NCI-H1436 (cell line): ENCODE data around the gene EPM2A.
"Not testable (repeated sequence)": the region's sequence is repeated elsewhere in the genome, so short reads cannot be mapped to it uniquely, and the experiment has no call there.

Experiments used
- DNase-seq: peaks from one replicate; lab custom pipeline; 2025; lab: John Stamatoyannopoulos, UW

Gene EPM2A

DNA sequence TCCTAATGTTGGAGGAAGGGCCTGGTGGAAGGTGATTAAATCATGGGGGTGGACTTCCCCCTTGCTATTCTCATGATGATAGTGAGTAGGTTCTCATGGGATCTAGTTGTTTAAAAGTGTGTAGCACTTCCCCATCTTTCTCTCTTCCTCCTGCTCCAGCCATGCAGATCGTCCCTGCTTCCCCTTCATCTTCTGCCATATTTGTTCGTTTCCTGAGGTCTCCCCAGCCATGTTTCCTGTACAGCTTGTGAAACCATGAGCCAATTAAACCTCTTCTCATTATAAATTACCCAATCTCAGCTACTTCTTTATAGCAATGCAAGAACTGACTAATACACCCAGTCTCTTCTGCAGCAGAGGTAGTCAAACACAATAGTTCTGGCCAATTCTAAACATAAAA lies 5.4 kb downstream of the EPM2A start:
- DNase-seq: no peak

- DNase-seq: no peak
Observed at GRCh38 chr6:145728444-145729385, 6.6 kb downstream of the EPM2A start.

GRCh38 chr6:145727817-145728388 lies 7.4 kb downstream of the EPM2A start:
- no peak for DNase-seq

- DNase-seq: no peak
Observed at GRCh38 chr6:145725570-145725969, 9.8 kb downstream of the EPM2A start.

DNA sequence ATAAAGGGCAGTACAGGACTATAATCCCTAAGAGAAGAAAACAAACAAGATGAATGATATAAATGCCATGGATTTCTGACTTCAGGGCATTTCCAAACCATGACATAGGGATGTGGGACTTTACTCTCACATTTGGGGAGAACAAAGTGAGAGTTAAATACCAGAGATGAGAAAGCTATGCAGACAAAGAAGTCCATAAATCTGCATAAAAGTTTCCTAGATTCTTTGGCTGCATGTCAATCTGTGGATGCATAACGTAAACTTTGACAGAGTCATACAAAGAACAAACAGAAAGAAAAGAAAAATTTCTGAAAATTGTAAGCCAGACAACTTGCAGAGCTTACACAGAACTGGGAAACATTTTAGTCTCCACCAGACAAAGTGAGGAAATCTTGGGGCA lies 11.7 kb downstream of the EPM2A start:
- no peak for DNase-seq

- DNase-seq: no peak
Observed at GRCh38 chr6:145722190-145722589, 13.1 kb downstream of the EPM2A start.

- no peak for DNase-seq
Observed at GRCh38 chr6:145721144-145721543, 14.2 kb downstream of the EPM2A start.

- no peak for DNase-seq
Observed at GRCh38 chr6:145715426-145715825, 19.9 kb downstream of the EPM2A start.

GRCh38 chr6:145714731-145715130 lies 20.6 kb downstream of the EPM2A start:
- DNase-seq: no peak

DNA sequence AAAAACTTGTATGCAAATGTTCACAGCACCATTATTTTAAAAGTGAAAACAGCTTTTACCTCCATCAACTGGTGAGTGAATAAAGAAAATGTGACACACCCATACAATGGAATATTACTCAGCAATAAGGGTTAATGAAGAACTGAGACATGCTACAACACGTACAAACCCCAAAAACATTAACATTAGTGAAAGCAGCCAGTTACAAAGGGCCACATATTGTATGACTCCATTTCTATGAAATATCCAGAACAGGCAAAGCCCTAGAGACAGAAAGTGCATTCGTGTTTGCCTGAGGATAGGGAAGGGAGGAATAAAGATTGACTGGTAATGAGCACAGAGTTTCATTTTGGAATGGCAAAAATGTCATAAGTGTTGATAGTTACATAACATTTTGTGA lies 21.5 kb downstream of the EPM2A start:
- no peak for DNase-seq

- no peak for DNase-seq
Observed at GRCh38 chr6:145711372-145711771, 23.9 kb downstream of the EPM2A start.

DNA sequence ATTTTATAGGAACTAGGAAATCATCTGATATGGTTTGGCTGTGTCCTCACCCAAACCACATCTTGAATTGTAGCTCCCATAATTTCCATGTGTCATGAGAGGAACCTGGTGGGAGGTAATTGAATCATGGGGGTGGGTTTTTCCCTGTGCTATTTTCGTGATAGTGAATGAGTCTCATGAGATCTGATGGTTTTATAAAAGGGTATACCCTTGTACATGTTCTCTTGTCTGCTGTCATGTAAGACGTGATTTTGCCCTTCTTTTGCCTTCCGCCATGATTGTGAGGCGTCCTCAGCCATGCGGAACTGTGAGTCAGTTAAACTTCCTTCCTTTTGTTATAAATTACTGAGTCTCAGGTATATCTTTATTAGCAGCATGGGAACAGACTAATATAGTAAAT lies 27.9 kb downstream of the EPM2A start:
- no peak for DNase-seq

DNA sequence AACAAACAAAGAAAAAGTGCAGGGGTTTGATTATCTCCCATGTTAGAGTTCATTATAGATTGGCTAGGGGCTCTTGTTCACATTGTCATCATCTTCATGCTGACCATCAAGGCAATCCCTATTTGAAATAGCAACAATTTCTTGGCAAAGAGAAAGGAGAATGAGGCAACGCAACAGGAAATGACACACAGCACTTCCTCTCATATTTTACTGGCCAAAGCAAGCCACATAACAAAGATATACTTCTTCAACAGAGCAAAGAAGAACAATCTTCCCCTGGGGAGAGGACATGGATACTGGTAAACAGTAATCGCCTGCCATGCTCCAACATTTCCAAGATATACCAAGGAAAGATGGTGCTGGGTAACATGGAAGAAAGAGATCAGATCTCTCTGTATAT lies 29.8 kb downstream of the EPM2A start:
- no peak for DNase-seq

DNA sequence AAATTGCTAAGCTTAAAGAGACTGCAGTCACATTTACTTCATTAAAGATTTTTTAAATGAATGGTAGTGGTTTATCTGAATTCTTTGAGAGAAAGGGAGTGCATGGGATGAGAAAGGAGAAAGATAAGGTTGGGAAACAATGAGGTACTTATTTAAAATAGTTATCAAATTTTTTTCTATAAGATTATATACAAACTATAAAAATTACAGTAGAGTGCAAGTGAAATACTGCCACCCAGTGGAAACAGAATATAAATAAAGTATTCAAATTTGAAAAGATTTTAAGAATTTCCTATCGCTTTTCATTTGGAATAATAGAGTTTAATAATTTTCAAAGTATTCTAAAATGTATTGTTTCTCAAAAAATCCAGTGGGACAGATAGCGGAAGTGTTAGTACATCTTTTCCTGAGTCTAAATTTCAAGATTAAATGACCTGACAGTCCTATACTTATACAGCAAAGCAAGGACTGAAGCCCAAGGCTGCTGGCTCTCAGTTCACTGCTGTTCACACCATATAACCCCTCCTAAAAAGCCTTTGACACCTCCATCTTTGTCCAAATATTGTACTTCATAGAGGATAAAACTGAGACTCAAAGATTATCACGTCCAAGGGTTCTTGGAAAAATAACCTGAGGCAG lies 31.1 kb downstream of the EPM2A start:
- DNase-seq: peak; percentile 6

- no peak for DNase-seq
Observed at GRCh38 chr6:145699462-145699861, 35.9 kb downstream of the EPM2A start.

DNA sequence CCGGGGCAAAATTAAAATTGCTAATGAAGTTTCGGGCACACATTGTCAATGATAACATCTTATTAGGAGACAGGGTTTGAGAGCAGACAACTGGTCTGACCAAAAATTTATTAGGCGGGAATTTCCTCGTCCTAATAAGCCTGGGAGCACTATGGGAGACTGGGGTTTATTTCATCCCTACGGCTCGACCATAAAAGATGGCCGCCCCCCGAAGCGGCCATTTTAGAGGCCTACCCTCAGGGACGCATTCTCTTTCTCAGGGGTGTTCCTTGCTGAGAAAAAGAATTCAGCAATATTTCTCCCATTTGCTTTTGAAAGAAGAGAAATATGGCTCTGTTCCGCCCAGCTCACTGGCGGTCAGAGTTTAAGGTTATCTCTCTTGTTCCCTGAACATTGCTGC lies 37.9 kb downstream of the EPM2A start:
- DNase-seq: not testable (repeated sequence)

DNA sequence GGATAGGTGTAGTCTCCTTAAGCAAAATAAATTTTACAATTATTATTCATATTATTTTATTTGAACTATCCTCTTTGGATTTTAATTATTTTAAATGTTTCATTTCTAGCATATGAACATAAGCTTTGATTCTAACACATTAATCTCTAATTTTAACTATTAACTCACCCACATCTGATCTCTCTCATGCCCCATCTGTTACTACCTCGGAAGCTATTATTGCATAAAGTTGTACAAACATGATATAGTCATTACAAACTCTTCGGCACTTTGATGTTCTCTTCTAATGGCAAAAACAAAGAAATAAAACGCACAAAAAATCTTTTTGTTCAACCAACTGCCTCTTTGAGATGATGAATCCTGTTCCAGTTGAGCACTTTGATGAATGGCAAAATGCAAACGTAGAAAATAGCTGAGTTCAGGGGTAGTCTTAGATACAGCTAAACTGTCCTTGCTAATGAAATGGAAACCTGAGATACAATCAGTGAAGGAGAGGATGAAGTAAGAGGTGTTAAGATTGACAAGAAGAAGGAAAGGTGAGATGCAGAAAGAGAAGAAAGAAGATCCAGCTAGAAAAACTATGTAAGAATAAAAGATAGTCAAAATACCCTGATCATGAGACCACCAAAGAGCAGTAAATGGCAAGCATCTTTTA lies 41.1 kb downstream of the EPM2A start:
- DNase-seq: no peak

GRCh38 chr6:145690969-145691368 lies 44.4 kb downstream of the EPM2A start:
- DNase-seq: no peak

- DNase-seq: no peak
Observed at GRCh38 chr6:145689529-145689928, 45.8 kb downstream of the EPM2A start.

- DNase-seq: no peak
Observed at GRCh38 chr6:145688493-145688905, 46.8 kb downstream of the EPM2A start.

DNA sequence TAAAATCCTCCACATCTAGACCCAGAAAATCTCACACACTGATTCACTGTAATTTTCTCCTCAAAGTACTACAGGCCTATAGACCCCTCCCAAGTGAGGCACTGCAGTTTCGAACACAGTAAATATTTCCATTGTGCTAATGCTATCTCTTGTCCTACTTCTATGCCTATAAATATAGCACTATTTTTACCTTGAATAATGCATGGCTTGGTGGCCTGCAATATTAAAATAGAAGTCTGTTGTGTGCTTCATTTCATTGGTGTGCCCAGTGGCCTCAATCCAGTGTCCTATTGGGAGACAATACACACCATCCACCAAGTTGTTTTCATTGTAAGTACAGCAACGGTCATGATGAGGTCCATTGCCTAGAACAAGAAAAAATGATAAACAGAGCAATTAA lies 49.4 kb downstream of the EPM2A start:
- no peak for DNase-seq

- no peak for DNase-seq
Observed at GRCh38 chr6:145681965-145682364, 53.4 kb downstream of the EPM2A start.

- DNase-seq: no peak
Observed at GRCh38 chr6:145673504-145673903, 61.8 kb downstream of the EPM2A start.
